Eye (tissue), 1 donor: Measurements from ENCODE around the gene SYNGAP1.

ENCODE experiments used
- DNase-seq: peaks from one replicate; pipeline ENCODE4 v3.0.0-alpha.2; 2015

The SYNGAP1 gene

GRCh38 chr6:33405386-33405940, 14.4 kb upstream of the SYNGAP1 start:
- no peak for DNase-seq

DNA sequence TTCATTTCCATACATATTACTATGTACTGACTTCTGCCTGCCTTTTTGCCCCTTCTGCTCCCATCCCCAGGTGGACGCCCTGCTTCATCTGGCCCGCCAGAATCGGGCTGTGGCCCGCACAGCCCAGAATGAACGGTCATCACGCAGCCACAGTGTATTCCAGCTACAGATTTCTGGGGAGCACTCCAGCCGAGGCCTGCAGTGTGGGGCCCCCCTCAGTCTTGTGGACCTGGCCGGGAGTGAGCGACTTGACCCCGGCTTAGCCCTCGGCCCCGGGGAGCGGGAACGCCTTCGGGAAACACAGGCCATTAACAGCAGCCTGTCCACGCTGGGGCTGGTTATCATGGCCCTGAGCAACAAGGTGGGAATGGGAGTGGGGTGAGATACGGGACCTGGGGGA, 13.7 kb upstream of the SYNGAP1 start:
- DNase-seq = no peak

DNA sequence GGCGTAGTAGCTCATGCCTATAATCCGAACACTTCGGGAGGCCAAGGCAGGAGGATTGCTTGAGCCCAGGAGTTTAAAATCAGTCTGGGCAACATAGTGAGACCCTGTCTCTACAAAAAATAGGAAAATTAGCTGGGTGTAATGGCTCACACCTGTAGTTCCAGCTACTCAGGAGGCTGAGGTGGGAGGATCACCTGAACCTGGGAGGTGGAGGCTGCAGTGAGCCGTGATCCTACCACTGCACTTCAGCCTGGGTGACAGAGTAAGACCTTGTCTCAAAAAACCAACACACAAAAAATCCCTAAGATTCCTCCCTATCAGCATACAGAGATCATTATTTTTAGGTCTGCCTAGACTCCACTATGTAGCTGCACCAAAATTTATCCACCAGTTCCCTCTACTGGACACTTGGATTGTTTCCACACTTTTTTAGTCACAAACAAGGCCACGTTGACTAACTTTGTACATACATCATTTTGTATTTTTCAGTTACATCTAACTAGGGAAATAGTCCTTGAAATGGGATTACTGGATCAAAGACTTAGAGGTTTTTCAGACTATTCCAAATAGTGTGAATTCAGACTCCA, 12.6 kb upstream of the SYNGAP1 start:
- no peak for DNase-seq

- DNase-seq = peak; percentile 98
Measured at GRCh38 chr6:33410050-33410710, 9.7 kb upstream of the SYNGAP1 start.

GRCh38 chr6:33410711-33411631, 8.9 kb upstream of the SYNGAP1 start, which contains the start of gene PHF1:
Gene PHF1, plus strand, starts transcription at chr6:33411014. Its CDS starts 1,250 bp downstream, at chr6:33412264.
- DNase-seq = no peak

DNA sequence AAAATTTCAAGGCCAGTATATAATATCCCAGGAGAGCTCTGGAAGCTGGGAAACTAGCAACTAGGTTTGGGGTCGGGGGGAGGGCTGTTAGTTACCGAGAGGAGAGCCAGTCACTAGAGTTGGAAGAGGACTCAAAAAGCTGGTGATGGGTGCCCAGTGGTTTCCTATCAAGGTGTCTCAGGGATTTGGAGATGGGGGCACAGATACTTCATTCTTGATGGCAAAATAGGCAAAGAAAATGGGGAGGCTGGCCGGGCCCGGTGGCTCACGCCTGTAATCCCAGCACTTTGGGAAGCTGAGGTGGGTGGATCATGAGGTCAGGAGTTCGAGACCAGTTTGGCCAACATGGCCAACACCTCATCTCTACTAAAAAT, 8.2 kb upstream of the SYNGAP1 start:
- DNase-seq = no peak

DNA sequence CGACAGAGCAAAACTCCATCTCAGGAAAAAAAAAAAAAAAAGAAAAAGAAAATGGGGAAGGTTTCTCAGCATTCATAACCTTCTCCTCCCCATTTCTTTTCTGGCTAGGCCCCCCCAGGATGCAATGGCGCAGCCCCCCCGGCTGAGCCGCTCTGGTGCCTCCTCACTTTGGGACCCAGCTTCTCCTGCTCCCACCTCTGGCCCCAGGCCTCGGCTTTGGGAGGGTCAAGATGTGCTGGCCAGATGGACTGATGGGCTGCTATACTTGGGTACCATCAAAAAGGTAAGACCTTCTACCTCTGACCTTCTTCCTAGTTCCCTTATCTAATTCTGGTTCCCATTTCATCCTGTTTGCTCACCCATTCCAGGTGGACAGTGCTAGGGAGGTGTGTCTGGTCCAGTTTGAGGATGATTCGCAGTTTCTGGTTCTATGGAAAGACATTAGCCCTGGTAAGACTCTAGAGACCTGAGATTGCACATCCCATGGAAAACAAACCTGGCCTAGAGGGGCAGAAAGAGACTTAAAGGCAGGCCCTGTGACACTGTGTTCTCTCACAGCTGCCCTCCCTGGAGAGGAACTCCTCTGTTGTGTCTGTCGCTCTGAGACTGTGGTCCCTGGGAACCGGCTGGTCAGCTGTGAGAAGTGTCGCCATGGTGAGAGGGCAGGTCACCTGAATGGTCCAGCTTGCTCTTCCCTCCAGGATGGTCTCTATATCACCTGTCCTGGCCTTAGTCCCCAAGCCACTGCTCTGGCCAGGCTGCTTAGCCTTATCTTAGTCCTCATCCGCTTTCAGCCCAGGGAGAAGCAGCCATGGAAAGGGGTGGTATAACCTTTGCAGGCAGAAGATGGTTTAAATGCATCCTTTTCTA, 7.5 kb upstream of the SYNGAP1 start:
- no peak for DNase-seq

GRCh38 chr6:33413241-33414120, 6.4 kb upstream of the SYNGAP1 start:
- no peak for DNase-seq

DNA sequence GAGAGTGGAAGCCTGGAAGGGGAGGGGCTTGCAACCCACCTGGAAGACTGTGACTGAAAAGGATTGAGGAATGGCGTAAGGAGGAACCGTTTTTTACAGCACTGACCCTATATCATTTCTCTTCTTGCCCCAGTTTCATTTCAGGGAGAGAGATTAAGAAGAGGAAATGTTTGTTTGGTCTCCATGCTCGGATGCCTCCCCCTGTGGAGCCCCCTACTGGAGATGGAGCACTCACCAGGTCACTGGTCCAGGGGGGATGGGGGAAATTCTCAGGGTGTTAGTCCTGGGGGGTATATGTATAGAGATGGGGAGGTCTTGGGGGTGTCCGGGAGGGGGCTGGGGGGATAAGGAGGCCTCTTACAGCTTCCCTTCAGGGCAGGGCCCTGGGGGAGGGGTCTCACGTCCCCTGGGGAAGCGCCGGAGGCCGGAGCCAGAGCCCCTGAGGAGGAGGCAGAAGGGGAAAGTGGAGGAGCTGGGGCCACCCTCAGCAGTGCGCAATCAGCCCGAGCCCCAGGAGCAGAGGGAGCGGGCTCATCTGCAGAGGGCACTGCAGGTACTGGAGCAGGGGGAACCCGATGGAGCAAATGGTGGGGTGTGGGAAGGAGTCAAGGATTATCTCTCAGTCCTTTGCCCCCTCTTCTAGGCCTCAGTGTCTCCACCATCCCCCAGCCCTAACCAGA, 5.1 kb upstream of the SYNGAP1 start:
- DNase-seq = no peak

- no peak for DNase-seq
Measured at GRCh38 chr6:33415831-33416230, 4.0 kb upstream of the SYNGAP1 start.

DNA sequence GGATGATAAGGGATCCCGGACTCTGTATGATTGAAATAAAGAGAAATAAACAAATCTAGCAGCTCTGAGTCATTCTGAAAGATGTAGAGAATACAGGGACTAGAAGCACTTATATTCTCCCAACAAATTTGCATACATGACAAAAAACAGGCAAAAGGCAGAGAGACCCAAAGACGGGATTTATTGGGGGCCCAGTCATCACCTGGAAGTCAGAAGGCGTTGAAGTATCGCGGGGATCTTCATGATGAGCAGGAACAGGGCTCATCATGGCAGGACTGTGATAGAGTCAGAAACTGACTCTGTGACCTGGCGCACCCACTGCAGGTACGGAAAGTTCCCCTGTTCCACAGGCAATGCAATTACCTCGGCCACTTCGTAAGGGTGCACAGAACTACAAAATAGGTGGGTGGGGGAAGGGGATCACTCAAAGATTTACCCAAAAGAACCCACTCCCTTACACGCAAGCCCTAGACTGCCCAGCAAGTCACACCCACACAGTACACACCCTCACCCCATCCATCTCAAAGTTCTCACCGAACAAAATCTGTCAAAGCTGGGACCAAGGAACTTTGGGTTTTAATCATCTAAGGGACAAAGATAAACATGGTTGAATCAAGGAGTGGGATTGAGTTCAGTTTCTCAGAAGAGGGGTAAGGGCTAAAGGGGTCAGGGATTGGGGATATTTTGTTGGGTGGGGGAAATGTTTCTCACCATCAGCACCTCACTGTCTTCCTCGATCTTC, 3.3 kb upstream of the SYNGAP1 start:
- no peak for DNase-seq

DNA sequence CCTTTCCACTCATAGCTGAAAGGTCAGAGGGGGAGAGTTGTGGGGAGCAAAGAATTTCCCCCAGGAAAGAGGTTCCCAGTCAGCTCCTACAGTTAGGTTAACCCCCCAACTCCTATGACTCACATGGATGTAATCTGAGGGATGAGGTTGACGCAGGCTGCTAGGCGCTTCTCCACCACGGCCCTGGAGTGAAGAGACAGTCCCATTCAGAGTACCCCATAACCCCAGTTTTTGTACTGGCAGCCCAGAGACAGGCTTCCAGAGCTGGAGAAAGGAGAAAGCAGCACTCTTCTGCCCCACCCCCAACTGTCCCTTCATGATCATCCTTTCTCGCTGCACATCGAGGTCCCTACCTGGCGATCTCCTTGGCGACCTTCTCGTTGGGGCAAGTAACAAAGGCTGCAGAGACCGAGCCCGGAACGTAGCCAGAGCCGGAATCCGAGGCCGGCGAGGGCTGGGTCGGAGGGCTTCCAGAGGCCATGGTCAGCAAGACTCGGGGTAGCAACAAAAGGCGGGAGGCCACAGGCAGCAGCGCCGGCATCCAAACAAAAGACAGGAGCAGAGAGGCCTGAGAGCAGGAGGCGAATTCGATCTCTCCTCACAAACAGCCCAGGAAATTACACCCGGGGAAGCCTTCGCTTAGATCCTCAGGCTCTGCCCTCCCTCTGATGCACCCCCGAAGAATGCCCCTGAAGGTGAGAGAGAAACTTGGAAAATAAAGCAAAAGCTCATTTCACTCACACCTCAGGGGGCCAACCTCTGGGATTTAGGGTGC, 2.5 kb upstream of the SYNGAP1 start:
- DNase-seq = no peak

- DNase-seq = peak; percentile 99
Measured at GRCh38 chr6:33417903-33418689, 1.8 kb upstream of the SYNGAP1 start, which contains the start of gene CUTA. Gene CUTA, minus strand, starts transcription at chr6:33418107. Its CDS starts 107 bp downstream, at chr6:33418000.

DNA sequence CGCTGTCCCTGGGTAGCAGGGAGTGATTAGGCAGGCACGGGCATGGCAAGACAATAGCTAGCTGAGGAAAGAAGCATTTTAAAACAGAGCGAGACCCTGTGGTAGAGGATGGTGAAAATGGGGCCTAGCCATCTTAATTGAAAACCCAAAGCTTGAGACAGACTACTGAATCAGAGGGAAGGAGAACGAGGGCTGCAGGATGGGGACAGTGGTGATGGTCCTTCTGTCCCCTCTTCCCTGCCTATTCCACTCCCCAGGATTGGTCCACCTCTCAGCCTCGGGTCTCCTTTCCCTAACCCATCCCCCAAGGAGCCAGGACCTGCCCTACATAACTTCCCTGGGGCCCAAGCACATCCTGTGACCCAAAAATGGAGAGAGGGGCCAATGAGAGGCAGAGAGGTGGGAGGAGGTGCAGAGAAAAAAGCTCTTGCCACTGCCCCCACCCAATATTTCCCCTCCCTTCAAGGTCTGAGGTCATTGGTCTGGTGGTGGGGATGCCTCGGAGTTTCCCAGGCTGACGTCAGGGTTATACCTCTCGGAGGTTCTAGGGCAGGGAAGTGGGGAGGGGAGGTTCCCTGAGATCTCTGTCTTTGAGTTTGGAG, 1.1 kb upstream of the SYNGAP1 start:
- DNase-seq = no peak

DNA sequence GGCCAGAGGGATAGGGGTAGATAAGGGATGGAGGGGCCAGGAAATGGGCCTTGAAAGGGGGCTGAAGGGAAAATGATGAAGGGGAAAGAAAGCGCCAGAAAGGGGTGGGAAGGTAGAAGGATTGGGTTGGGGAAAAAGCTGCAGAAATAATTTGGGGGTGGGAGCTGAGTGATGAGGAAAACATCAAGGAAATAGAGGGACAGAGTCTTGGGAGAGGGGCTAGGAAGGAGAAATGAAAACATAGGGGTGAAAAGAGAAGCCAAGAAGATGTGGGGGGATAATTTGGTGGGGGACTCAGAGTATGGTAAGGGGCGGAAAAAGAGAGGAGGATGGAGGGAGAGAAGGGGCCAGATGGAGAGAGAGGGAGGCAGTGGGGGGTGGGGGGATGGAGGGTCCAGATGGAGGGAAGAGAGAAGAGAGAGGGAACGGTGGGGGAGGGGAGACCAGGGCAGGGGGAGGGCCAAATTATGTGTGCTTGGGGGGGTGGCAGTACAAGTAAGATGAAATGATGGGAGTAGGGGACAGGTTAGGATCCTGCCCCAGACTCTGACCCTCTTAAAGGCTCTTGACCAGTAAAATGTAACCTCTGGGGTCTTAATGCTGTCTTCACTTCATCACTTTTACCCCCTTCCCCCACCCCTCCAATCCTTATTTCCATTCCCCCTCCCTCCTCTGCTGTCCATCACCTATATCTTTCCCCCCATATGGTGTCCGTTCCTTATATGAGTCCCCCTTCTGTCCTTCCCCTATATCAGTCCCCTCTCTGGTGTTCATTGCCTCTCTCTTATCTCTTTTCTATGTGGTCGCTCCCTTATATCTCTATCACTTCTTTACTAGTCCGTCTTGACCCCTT, 852 bp downstream of the SYNGAP1 start:
- no peak for DNase-seq

DNA sequence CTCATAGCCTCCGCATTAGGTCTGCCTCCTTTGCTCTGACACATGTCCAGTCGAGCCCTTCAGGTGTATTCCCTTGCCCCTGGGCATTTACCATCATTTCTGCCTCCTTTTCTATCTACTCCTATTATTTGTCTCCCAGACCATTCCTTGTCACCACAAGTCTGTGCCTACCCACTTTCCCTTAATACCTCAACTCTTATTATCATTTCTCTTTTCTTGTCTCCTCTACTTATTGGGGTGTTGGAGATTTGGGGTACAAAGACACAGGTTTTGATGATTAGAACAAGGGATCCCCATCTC, 1.4 kb downstream of the SYNGAP1 start:
- DNase-seq = no peak

- no peak for DNase-seq
Measured at GRCh38 chr6:33423777-33424176, 3.9 kb downstream of the SYNGAP1 start.
